K562 (cell line): ENCODE results near the gene ZNF385D. TPM values are rescaled to one million over a fixed set of nuclear protein-coding genes. Genes with fewer than 3 reads are reported as not detected.
A peak's percentile ranks its signal among the peaks of the same experiment; 100 is the strongest.

Experiments
- ATAC-seq: fragments of 200-7000 bp; cut with Tn5 transposase; 3 replicates; pipeline ENCODE4 v1.9.1; 2020; ENCODE audit warnings: moderate library complexity
- BruUV-seq: library from RNA; stranded (reverse); fragments of 400-500 nt; replicated peaks from 2 replicates; lab custom pipeline; 2021; lab: Mats Ljungman, UMichigan
- CTCF ChIA-PET: fragments of 300-600 bp; formaldehyde crosslinking; extraction: SDS; loops from one replicate; lab custom pipeline; 2021; ENCODE audit warnings: low intra/inter-chr PET ratio; lab: Yijun Ruan, JAX
- POLR2A ChIA-PET: fragments of 300-600, 350-650 bp; sonication (Branson Sonifier 250); formaldehyde crosslinking; extraction: SDS; loops from one replicate; lab custom pipeline; 2021; ENCODE audit warnings: antibody characterized with exemption, inconsistent platforms; lab: Yijun Ruan, JAX
- DNase-seq, 4 experiments: peaks; one replicate each; pipeline versions ENCODE4 v3.0.0 to v3.0.0-alpha.2; 2011 to 2018; ENCODE audit warnings: low spot score in 3 of 4, mixed read lengths in 3 of 4; ENCODE audit errors: extremely low read depth in 1 of 4
- FAIRE-seq: peaks from 2 replicates; lab custom pipeline; 2011; peaks lifted over from hg19 to GRCh38; lab: Jason Lieb, UNC
- H2AFZ ChIP-seq: 2 replicates; pipeline ENCODE4 v1.6.0; 2011; ENCODE audit warnings: low read depth, low read length, control low read depth, inconsistent platforms
- H3K27ac ChIP-seq: fragments of 200-600 bp; 3 replicates; pipeline ENCODE4 v1.8.0; 2011; ENCODE audit warnings: low read depth, mild to moderate bottlenecking, control low read depth, inconsistent platforms, low read length, moderate library complexity, mixed read lengths; ENCODE audit errors: extremely low read depth
- H3K27me3 ChIP-seq, 2 experiments: fragments of 300-600 bp in 1 of 2; 2 replicates in 1 of 2; 3 replicates in 1 of 2; pipeline versions ENCODE4 v1.6.0 to v1.8.0; 2011; ENCODE audit warnings: inconsistent platforms in 2 of 2, low read length in 2 of 2, mild to moderate bottlenecking in 1 of 2, mixed read lengths in 1 of 2, moderate library complexity in 1 of 2; ENCODE audit not compliant: control insufficient read depth in 2 of 2, insufficient read depth in 2 of 2
- H3K36me3 ChIP-seq: fragments of 300-600 bp; 3 replicates; pipeline ENCODE4 v1.8.0; 2011; ENCODE audit warnings: mild to moderate bottlenecking, low read length, inconsistent platforms; ENCODE audit not compliant: control insufficient read depth, insufficient read depth
- H3K4me1 ChIP-seq, 2 experiments: fragments of 200-600 bp in 1 of 2; replicated peaks in 1 of 2; 2 replicates in 1 of 2; 3 replicates in 1 of 2; pipeline versions ENCODE4 v1.5.1 to v1.8.0; 2011; ENCODE audit warnings: inconsistent platforms in 2 of 2, low read length in 2 of 2, mild to moderate bottlenecking in 1 of 2, mixed read lengths in 1 of 2, moderate library complexity in 1 of 2; ENCODE audit not compliant: control insufficient read depth in 2 of 2, insufficient read depth in 2 of 2
- H3K4me2 ChIP-seq: 2 replicates; pipeline ENCODE4 v1.6.1; 2011; ENCODE audit warnings: low read length, control low read depth, inconsistent platforms, mixed read lengths; ENCODE audit not compliant: insufficient read depth
- H3K4me3 ChIP-seq: fragments of 200-600 bp; sonication (generic), shearing (Covaris generic); 2 replicates; pipeline ENCODE4 v1.5.1; 2016; ENCODE audit warnings: control low read depth, inconsistent platforms
- H3K79me2 ChIP-seq: fragments of 200-600 bp; 3 replicates; pipeline ENCODE4 v1.8.0; 2011; ENCODE audit warnings: low read length, inconsistent platforms; ENCODE audit not compliant: control insufficient read depth, insufficient read depth
- H3K9ac ChIP-seq, 2 experiments: 2 replicates each; pipeline versions ENCODE4 v1.6.0 to v1.6.1; 2011; ENCODE audit warnings: low read depth in 2 of 2, low read length in 2 of 2, control low read depth in 1 of 2, inconsistent platforms in 1 of 2, mild to moderate bottlenecking in 1 of 2, mixed read lengths in 1 of 2; ENCODE audit not compliant: insufficient read depth in 1 of 2
- H3K9me1 ChIP-seq: one replicate; pipeline ENCODE4 v1.6.0; 2011; ENCODE audit warnings: inconsistent platforms, mild to moderate bottlenecking, low read length, moderate library complexity; ENCODE audit not compliant: control insufficient read depth, insufficient read depth
- H3K9me3 ChIP-seq: replicated peaks from 2 replicates; pipeline ENCODE4 v1.5.1; 2011; ENCODE audit warnings: low read depth, low read length, inconsistent platforms; ENCODE audit not compliant: control insufficient read depth, insufficient read depth
- H4K20me1 ChIP-seq: replicated peaks from 2 replicates; pipeline ENCODE4 v1.6.1; 2011; ENCODE audit warnings: low read length, inconsistent platforms, mixed read lengths; ENCODE audit not compliant: control insufficient read depth, insufficient read depth
- RAD21 ChIP-seq, 2 experiments: fragments of 250-450 bp in 1 of 2; fragments of 450-650 bp in 1 of 2; sonication (Bioruptor Pico) in 1 of 2; formaldehyde crosslinking in 1 of 2; IDR thresholded peaks in 1 of 2; conservative IDR thresholded peaks in 1 of 2; 2 replicates each; pipeline versions ENCODE4 v1.4.0 to v1.8.0; 2020 to 2022; ENCODE audit warnings: mild to moderate bottlenecking in 2 of 2, moderate library complexity in 1 of 2
- REST ChIP-seq, 2 experiments: fragments of 450-650 bp; formaldehyde crosslinking in 1 of 2; IDR thresholded peaks; 2 replicates each; pipeline versions ENCODE4 v1.4.0 to v1.6.1; 2014 to 2020; ENCODE audit warnings: mild to moderate bottlenecking in 2 of 2, borderline replicate concordance in 1 of 2, low read depth in 1 of 2
- TRIM25 ChIP-seq: fragments of 450-650 bp; IDR thresholded peaks from 2 replicates; pipeline ENCODE4 v1.7.0; 2016; ENCODE audit warnings: borderline replicate concordance
- WGBS: fragments of 100-300 bp; shearing (Covaris generic); methylation state at CpG from one replicate; pipeline ENCODE4 v1.1.6; 2016; ENCODE audit warnings: low coverage, mixed read lengths; ENCODE audit not compliant: insufficient coverage; ENCODE audit errors: missing lambda C conversion rate; 5-methylcytosine and 5-hydroxymethylcytosine counted together
- in situ Hi-C: fragments of 300-500 bp; cut with MboI; formaldehyde crosslinking; loops from 4 replicates; pipeline ENCODE4 v1.15.0; 2018; ENCODE audit warnings: inconsistent platforms, mixed read lengths
- intact Hi-C: fragments of 100-400 bp; cut with micrococcal nuclease; formaldehyde crosslinking; loops from 2 replicates; pipeline ENCODE4 v1.14.2; 2022
- polyA plus RNA-seq, 8 experiments: library from polyadenylated mRNA; depleted of rRNA in 4 of 8; stranded (reverse) in 5 of 8; unstranded in 3 of 8; fragments of >200 nt; fragmentation: Nextera tagmentation in 2 of 8; fragmentation: Illumina TruSeq in 1 of 8; extraction: Ambion mirVana in 2 of 8; extraction: Trizol in 1 of 8; gene quantifications; 2 replicates each; pipeline versions ENCODE4 v1.2.1 to v1.2.3, GENCODE V29; 2011 to 2014; ENCODE audit warnings: inconsistent platforms in 1 of 8, missing spikeins in 1 of 8
- total RNA-seq, 7 experiments: library from RNA; depleted of rRNA in 6 of 7; stranded (reverse); fragments of >200 nt in 6 of 7; fragmentation: Illumina TruSeq in 2 of 7; extraction: Trizol in 2 of 7; gene quantifications; 2 replicates each; pipeline versions ENCODE4 v1.2.1 to v1.2.3, GENCODE V29; 2011 to 2021; ENCODE audit warnings: low replicate concordance in 1 of 7
- TF ChIP-seq, protein P1 (sequence below): sonication (generic); formaldehyde crosslinking; IDR thresholded peaks from 2 replicates; pipeline ENCODE4 v1.8.0; 2022; ENCODE audit warnings: mild to moderate bottlenecking, low read depth, missing genetic modification reagents
- TF ChIP-seq, protein P2 (sequence below), 3 experiments: IDR thresholded peaks in 2 of 3; conservative IDR thresholded peaks in 1 of 3; 2 replicates each; pipeline ENCODE4 v1.5.1; 2011 to 2012; ENCODE audit warnings: low read length in 3 of 3, mild to moderate bottlenecking in 3 of 3, control low read depth in 2 of 3, improper control_type of control experiment in 1 of 3, inconsistent platforms in 1 of 3, low read depth in 1 of 3, mixed read lengths in 1 of 3, moderate library complexity in 1 of 3; ENCODE audit not compliant: insufficient read depth in 2 of 3

Gene ZNF385D
- total and polyA plus RNA-seq, 9 of the 15 experiments (the other 6 are each of a cell fraction or from before 2014, with no cell fraction given): 0.14 to 1.7 (median 0.51) TPM

DNA sequence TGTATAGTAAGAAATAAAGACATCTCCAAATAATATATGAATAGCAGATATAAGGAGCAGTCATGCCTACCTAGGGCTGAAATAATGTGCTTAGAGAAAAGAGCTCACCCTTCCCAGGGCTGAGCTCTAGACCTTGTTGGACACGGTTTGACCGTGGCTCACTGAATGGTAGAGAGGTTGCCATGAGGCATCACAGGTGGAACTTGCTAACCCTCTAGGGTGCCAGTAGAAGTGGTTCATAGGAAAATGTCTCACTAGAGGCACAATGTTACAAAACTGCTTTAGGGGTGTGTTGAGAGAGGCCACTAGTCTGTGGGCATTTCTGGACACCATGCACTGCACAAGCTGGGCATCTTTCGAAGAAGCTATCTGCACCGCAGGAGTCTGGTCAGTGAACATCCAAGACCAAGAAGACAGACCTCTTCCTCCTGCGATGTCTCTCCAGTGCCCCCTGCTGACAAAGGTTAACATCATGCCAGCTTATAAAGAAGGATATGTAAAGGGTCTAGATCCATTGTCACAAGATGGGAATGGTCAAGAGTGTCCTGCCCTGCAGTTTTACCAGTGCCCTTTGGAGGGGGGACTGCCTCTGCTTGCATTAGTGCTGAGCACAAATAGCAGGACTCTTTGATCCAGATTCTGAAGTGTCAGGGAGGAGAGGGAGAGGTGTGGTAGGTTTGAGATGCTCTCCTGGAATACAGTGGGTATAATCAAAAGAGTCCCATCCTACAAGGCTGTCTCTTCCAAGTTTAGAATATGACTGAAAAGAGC lies 266.8 kb downstream of the ZNF385D start:
- BruUV-seq: no TSS peak
- no peaks in the 10 kb centered on the region for H4K20me1 ChIP-seq
- TF ChIP-seq, protein P1, sequence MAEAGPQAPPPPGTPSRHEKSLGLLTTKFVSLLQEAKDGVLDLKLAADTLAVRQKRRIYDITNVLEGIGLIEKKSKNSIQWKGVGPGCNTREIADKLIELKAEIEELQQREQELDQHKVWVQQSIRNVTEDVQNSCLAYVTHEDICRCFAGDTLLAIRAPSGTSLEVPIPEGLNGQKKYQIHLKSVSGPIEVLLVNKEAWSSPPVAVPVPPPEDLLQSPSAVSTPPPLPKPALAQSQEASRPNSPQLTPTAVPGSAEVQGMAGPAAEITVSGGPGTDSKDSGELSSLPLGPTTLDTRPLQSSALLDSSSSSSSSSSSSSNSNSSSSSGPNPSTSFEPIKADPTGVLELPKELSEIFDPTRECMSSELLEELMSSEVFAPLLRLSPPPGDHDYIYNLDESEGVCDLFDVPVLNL (CRISPR knock-in tag): no peak
- TF ChIP-seq, protein P2, sequence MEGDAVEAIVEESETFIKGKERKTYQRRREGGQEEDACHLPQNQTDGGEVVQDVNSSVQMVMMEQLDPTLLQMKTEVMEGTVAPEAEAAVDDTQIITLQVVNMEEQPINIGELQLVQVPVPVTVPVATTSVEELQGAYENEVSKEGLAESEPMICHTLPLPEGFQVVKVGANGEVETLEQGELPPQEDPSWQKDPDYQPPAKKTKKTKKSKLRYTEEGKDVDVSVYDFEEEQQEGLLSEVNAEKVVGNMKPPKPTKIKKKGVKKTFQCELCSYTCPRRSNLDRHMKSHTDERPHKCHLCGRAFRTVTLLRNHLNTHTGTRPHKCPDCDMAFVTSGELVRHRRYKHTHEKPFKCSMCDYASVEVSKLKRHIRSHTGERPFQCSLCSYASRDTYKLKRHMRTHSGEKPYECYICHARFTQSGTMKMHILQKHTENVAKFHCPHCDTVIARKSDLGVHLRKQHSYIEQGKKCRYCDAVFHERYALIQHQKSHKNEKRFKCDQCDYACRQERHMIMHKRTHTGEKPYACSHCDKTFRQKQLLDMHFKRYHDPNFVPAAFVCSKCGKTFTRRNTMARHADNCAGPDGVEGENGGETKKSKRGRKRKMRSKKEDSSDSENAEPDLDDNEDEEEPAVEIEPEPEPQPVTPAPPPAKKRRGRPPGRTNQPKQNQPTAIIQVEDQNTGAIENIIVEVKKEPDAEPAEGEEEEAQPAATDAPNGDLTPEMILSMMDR (IDR thresholded peaks at IDR 0.05 in 2 of 3, conservative IDR thresholded peaks at IDR 0.05 in 1 of 3; ENCODE audit: insufficient read depth in 2 of 3, low read depth in 1 of 3, low read length in 3 of 3): peak; percentile 59 to 67 (median 65)
- no peak for TF ChIP-seq TRIM25
- peak; percentile 48; the same call in 1 of the 2 replicates for TF ChIP-seq REST (IDR thresholded peaks at IDR 0.05; ENCODE audit: borderline replicate concordance)
- no peak for TF ChIP-seq REST (CRISPR knock-in tag; IDR thresholded peaks at IDR 0.05; ENCODE audit: low read depth)
- peak; percentile 64 to 82 for TF ChIP-seq RAD21 (CRISPR knock-in tag; conservative IDR thresholded peaks at IDR 0.05 in 1 of 2, IDR thresholded peaks at IDR 0.05 in 1 of 2)

More for the DNA sequence above, 266.8 kb downstream of the ZNF385D start:
- no peaks in the 10 kb centered on the region for H3K36me3 ChIP-seq
- intact Hi-C loops: loop anchor here (1.0 to 5.0 kb wide), 3 partner anchors 67 to 1144 kb away; no protein-coding TSS in a partner anchor
- H3K27ac ChIP-seq: no peak overlapping the region
- FAIRE-seq (peak; percentile 48), DNase-seq (peak; percentile 21 to 72 (median 24)), ATAC-seq (peak; percentile 87)
- H3K4me1 ChIP-seq: no peaks in the 10 kb centered on the region; a peak in 1 of 5 replicates
- POLR2A ChIA-PET: no interaction called here
- no peak overlapping the region for H3K4me3 ChIP-seq
- peak overlapping the region; percentile 33; the same call in 1 of the 2 replicates for H2AFZ ChIP-seq
- H3K9ac ChIP-seq: no peak overlapping the region
- H3K27me3 ChIP-seq: no peaks in the 10 kb centered on the region
- CTCF ChIA-PET: interaction anchor here (0.7 to 1.5 kb wide), 2 partner anchors 956 to 973 kb away, joined by 3 to 4 read pairs; no protein-coding TSS in a partner anchor
- no peak overlapping the region for H3K4me2 ChIP-seq
- WGBS: 4% methylated on average over 5 of the region's 5 CpGs
- no peaks in the 10 kb centered on the region; the same call in 1 of the 2 replicates for H3K9me3 ChIP-seq
- no peaks in the 10 kb centered on the region for H3K79me2 ChIP-seq
- in situ Hi-C loops: no loop called here
- H3K9me1 ChIP-seq: no peaks in the 10 kb centered on the region
